Psoas muscle (tissue), 8 donors: ENCODE results near the gene SMPD1. TPM values are rescaled to one million over a fixed set of nuclear protein-coding genes. Genes with fewer than 3 reads are reported as not detected.

ENCODE experiments used
- ATAC-seq, 4 donors: fragments of 200-7000 bp; cut with Tn5 transposase; one replicate each; pipeline ENCODE4 v1.9.1; 2020; ENCODE audit warnings: moderate library complexity in 3 of 4, mild to moderate bottlenecking in 2 of 4
- DNase-seq, 2 donors: peaks; one replicate each; pipeline ENCODE4 v3.0.0-alpha.2; 2020
- H3K27ac ChIP-seq: fragments of 200-600 bp; one replicate; pipeline ENCODE4 v1.8.0; 2022
- H3K27me3 ChIP-seq, 3 donors: fragments of 200-600 bp in 1 of 3; one replicate each; pipeline versions ENCODE4 v1.6.1 to v1.8.0; 2013 to 2022; ENCODE audit warnings: low read length in 2 of 3, mild to moderate bottlenecking in 2 of 3, moderate library complexity in 1 of 3; ENCODE audit not compliant: insufficient read depth in 3 of 3
- H3K36me3 ChIP-seq, 2 donors: fragments of 200-600 bp in 1 of 2; one replicate each; pipeline versions ENCODE4 v1.6.1 to v1.8.0; 2013 to 2022; ENCODE audit warnings: low read depth in 1 of 2, mild to moderate bottlenecking in 1 of 2, moderate library complexity in 1 of 2; ENCODE audit not compliant: insufficient read depth in 1 of 2
- H3K4me1 ChIP-seq: fragments of 200-600 bp; one replicate; pipeline ENCODE4 v1.8.0; 2022
- H3K4me3 ChIP-seq: fragments of 200-600 bp; one replicate; pipeline ENCODE4 v1.8.0; 2022; ENCODE audit warnings: mild to moderate bottlenecking
- H3K9me3 ChIP-seq: fragments of 200-600 bp; one replicate; pipeline ENCODE4 v1.8.0; 2022
- WGBS, 3 donors: extraction: QIAGEN DNeasy Blood & Tissue Kit; methylation state at CpG; one replicate each; pipeline versions ENCODE4 v1.1.6 to v1.1.7; 2013; 5-methylcytosine and 5-hydroxymethylcytosine counted together
- intact Hi-C, 2 donors: fragments of 100-400 bp; cut with DNase I; formaldehyde crosslinking; loops; one replicate each; pipeline versions ENCODE4 v1.11.0 to v1.14.2; 2022
- polyA plus RNA-seq, 3 donors: library from polyadenylated mRNA; stranded (reverse); fragments of 200-250 nt; gene quantifications; one replicate each; pipeline ENCODE4 v1.2.3, GENCODE V29; 2013
- total RNA-seq, 4 donors: library from RNA; stranded (reverse); fragmentation: NEBNext Ultra II Directional in 2 of 4; extraction: Animal tissue kit (Norgen Biotek cat#: 25700) in 2 of 4; gene quantifications; one replicate each; pipeline versions ENCODE4 v1.2.1 to v1.2.4, GENCODE V29; 2021 to 2023
- TF ChIP-seq, protein P1 (sequence below): fragments of 200-600 bp; IDR thresholded peaks from one replicate; pipeline ENCODE4 v1.8.0; 2022; ENCODE audit warnings: antibody characterized with exemption
- donor health status: healthy with polysubstance abuse.
- donor health status: DM: no; HTN: no; CAD: no; lungs with moderate emphysema.
- donor health status: Bipolar disorder and iron deficiency.
- donor health status: healthy.
- donor health status: DM: yes; HTN: yes; CAD: no.
- donor health status: DM: no; HTN: no; CAD: no.
- donor health status: DM: no; HTN: no; CAD: no.
- donor health status: DM: yes; HTN: yes; CAD: no.

Gene SMPD1
- total and polyA plus RNA-seq, 7 donors = 32.7 to 57.4 (median 37.9) TPM

DNA sequence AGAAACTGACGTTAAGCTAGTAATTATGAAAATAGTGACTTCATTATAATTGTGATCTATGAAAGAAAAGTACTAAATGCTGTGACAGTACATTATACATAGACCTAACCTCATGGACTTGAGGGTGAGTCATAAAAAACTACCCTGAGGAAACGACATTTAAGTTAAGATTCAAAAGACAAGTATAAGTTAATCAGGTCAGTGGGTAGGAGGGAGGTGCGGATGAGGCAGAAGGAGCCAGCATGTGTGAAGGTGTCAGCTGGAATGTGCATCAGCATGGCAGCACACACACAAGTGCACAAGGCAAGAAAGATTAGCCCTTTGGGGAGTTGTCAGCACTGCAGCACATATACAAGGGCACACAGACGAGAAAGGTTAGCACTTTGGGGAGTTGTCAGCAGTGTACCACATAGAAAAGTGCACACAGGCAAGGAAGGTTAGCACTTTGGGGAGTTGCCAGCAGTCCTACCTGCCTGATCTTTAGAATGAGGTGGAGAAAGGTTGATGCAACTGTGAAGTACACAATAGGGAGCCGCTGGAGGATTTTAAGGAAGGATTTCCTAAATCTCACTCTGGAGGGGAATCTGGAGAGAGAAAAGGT is 38.4 kb upstream of the SMPD1 start:
- WGBS, 3 donors = 81 to 84% (median 82%) methylated on average over 5 of the region's 5 CpGs
- no peaks in the 10 kb centered on the region for H3K4me1 ChIP-seq
- H3K27me3 ChIP-seq = no peaks in the 10 kb centered on the region
- no peak overlapping the region for H3K27ac ChIP-seq
- intact Hi-C loops = loop anchor here (2.0 to 10.0 kb wide), 4 partner anchors 35 to 330 kb away; partner anchors contain the start of gene CCKBR (in 1 of the 2)
- TF ChIP-seq, protein P1, sequence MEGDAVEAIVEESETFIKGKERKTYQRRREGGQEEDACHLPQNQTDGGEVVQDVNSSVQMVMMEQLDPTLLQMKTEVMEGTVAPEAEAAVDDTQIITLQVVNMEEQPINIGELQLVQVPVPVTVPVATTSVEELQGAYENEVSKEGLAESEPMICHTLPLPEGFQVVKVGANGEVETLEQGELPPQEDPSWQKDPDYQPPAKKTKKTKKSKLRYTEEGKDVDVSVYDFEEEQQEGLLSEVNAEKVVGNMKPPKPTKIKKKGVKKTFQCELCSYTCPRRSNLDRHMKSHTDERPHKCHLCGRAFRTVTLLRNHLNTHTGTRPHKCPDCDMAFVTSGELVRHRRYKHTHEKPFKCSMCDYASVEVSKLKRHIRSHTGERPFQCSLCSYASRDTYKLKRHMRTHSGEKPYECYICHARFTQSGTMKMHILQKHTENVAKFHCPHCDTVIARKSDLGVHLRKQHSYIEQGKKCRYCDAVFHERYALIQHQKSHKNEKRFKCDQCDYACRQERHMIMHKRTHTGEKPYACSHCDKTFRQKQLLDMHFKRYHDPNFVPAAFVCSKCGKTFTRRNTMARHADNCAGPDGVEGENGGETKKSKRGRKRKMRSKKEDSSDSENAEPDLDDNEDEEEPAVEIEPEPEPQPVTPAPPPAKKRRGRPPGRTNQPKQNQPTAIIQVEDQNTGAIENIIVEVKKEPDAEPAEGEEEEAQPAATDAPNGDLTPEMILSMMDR = no peak
- ATAC-seq (no peak), DNase-seq (no peak)
- H3K4me3 ChIP-seq = no peak overlapping the region
- no peaks in the 10 kb centered on the region for H3K9me3 ChIP-seq
- no peaks in the 10 kb centered on the region for H3K36me3 ChIP-seq

- DNase-seq = peak; percentile 38 to 68
- Histone ChIP-seq H3K36me3 (no peaks in the 10 kb centered on the region), H3K4me1 (no peaks in the 10 kb centered on the region), H3K4me3 (no peak overlapping the region), H3K27me3 (no peaks in the 10 kb centered on the region), H3K27ac (no peak overlapping the region), H3K9me3 (no peaks in the 10 kb centered on the region)
- peak; percentile 63 to 82 (median 72) for ATAC-seq
- intact Hi-C loops = loop anchor here (2.0 to 10.0 kb wide), 4 partner anchors 36 to 331 kb away; partner anchors contain the start of gene CCKBR (in 1 of the 2)
- TF ChIP-seq, protein P1 = peak; percentile 94
- 4 to 15% (median 5%) methylated on average over 5 of the region's 5 CpGs for WGBS, 3 donors
Observed at GRCh38 chr11:6353367-6353987, 36.8 kb upstream of the SMPD1 start.

DNA sequence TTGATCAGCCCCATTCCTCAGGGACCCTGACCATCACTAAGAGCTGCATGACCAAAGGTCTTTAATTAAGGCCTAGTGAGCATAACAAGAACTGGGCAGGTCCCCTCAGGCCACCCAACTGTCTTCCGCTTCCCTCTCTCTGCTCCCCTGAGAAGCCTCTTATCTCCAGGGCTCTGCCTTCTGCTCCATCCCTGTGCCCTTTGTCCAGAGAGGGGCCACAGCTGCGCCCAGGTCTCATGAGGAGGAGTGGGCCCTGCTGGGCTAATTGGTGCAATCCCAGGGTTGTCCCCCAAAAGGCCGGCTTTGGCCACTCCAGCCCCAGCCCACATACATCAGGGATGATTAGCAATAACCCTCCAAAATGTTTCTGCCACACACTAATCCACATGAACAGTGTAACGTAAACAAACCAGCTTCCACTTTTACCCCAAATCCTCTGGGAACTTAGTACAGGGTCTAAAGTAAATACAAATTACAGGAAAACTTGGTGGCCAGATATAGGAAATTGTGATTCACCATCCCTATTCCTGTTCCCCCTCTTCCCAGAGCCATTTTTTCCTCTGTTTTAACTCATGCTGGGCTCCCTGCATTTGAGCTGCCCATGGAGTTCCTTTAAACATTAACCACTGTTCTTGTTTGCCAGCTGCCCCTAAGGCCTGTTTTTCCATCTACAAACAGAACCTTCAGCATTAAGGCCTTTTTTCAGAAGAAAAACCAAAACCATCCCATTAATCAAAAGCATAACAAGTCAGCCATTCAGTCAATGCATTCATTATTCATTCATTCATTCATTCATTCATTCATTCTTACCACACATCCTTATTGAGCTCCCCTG is 35.4 kb upstream of the SMPD1 start:
- Histone ChIP-seq H3K4me3 (no peak overlapping the region), H3K27me3 (no peaks in the 10 kb centered on the region), H3K36me3 (no peaks in the 10 kb centered on the region), H3K4me1 (no peaks in the 10 kb centered on the region), H3K27ac (no peak overlapping the region), H3K9me3 (no peaks in the 10 kb centered on the region)
- WGBS, 3 donors = 89 to 93% (median 93%) methylated on average over 4 of the region's 4 CpGs
- intact Hi-C loops = loop anchor here (5.0 to 10.0 kb wide), 3 partner anchors 38 to 333 kb away; partner anchors contain the start of gene CCKBR (in 1 of the 2)
- TF ChIP-seq, protein P1 = no peak
- ATAC-seq (no peak), DNase-seq (no peak)

- no peaks in the 10 kb centered on the region for H3K9me3 ChIP-seq
- H3K36me3 ChIP-seq = no peaks in the 10 kb centered on the region
- H3K27me3 ChIP-seq = no peaks in the 10 kb centered on the region
- no peak overlapping the region for H3K27ac ChIP-seq
- ATAC-seq (no peak), DNase-seq (no peak)
- TF ChIP-seq, protein P1 = no peak
- no peak overlapping the region for H3K4me3 ChIP-seq
- 75 to 81% (median 77%) methylated on average over 4 of the region's 4 CpGs for WGBS, 3 donors
- intact Hi-C loops = loop anchor here in 1 of 2 donors (10.0 kb wide), 1 partner anchor 102 kb away; the partner anchor contains the start of gene CCKBR
- no peaks in the 10 kb centered on the region for H3K4me1 ChIP-seq
Observed at GRCh38 chr11:6356503-6357055, 33.7 kb upstream of the SMPD1 start.
